ENCODE results near the gene TMEM120A. TPM values are rescaled to one million over a fixed set of nuclear protein-coding genes. Genes with fewer than 3 reads are reported as not detected.

TMEM120A gene
- total RNA-seq, 2 donors from 2014 or later, result 39.4 to 44.7 TPM

DNA sequence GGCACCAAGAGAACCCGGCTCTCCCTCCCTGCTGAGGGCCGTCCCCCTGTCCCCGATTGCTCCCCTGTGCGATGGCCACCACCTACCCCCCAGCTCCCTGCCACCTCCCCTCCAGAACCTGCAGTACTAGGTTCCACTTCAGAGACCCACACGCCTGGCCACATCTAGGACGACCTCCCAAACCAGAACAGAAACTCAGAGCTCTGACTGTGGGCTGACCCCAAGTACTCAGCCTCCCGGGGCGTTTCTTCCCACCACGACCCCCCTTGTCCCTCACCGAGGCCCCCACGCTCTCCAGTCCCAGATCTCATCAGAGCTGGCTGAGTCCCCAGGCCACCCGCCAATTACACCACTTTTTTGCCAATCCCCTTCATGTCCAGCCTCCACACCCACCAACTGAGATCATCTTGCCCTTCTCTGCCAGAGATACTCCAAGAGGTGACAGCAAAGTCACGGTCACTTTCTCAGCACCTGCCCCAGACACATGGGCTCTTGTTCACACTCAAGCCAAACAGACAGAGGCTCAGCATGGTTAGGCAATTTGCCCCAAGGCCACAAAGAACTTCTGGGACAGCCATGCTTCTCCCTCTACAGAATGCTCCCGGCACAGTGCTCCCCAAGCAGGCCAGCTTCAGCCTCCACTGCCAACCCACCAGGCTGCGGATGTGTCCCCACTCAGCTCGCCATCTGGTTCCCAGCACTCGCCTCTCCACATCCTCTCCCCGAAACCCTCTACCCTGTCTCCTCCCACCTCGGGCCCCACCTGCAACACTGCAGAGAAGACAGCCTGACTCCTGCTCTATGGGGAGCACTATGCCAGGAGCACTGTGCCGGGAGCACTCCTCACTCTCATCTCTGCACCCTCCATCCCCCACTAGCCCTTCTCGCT, 4.7 kb downstream of the TMEM120A start:
- DNase-seq (ENCODE audit: low spot score) (no peak), ATAC-seq (ENCODE audit: insufficient number of reproducible peaks, low FRiP score, low read depth) (no peak)
- H3K4me3 ChIP-seq, result peak overlapping the region; percentile 57
- H3K36me3 ChIP-seq, result peaks cover 31% of the 10 kb centered on the region
- peak overlapping the region; percentile 63 to 73 for H3K27ac ChIP-seq
- peaks cover 16 to 41% of the 10 kb centered on the region in 2 donors for H3K4me1 ChIP-seq (ENCODE audit: control insufficient read depth in 1 of 2, low read depth in 2 of 2)
- H3K9me3 ChIP-seq, result no peaks in the 10 kb centered on the region
- no peaks in the 10 kb centered on the region for H3K27me3 ChIP-seq (replicated peaks; ENCODE audit: insufficient read depth)
- no peak for TF ChIP-seq CTCF (IDR thresholded peaks at IDR 0.05)

DNA sequence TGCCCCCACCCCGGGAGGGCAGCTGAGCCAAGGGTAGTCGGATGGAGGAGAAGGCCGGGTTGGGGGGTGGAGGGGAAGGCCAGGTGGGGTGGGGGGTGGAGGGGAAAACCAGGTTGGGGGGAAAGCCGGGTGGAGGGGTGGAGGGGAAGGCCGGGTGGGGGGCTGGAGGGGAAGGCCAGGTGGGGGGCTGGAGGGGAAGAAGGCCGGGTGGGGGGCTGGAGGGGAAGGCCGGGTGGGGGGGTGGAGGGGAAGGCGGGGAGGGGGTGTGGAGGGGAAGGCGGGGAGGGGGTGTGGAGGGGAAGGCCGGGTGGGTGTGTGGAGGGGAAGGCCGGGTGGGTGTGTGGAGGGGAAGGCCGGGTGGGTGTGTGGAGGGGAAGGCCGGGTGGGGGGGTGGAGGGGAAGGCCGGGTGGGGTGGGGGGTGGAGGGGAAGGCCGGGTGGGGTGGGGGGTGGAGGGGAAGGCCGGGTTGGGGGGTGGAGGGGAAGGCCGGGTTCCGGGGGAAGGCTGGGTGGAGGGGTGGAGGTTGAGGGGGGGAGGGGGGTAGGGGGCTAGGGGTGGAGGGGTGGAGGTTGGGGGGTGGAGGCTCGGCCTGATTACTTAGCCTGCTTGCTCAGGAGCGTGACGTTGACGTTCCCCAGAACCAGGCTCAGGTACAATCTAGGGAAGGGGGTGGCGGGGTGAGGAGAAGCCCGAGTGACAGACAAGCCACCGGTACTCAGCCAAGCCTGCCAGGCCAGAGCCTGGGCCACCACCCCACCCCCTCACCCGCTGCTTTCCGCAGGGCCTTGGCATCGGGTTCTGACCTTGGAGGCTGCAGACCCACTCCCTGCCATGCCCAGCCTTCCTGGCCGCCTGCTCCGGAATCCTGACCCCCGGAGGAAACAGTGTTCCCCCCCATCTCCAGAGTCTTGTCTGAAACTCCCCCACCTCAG, 5.6 kb downstream of the TMEM120A start:
- ATAC-seq (ENCODE audit: insufficient number of reproducible peaks, low FRiP score, low read depth) (no peak), DNase-seq (ENCODE audit: low spot score) (no peak)
- Histone ChIP-seq H3K4me1 (ENCODE audit: control insufficient read depth in 1 of 2, low read depth in 2 of 2) (peaks cover 16 to 41% of the 10 kb centered on the region in 2 donors), H3K9me3 (no peaks in the 10 kb centered on the region), H3K36me3 (peaks cover 40% of the 10 kb centered on the region), H3K27me3 (replicated peaks; ENCODE audit: insufficient read depth) (no peaks in the 10 kb centered on the region), H3K27ac (peak overlapping the region; percentile 63 to 73), H3K4me3 (peak overlapping the region; percentile 57)
- TF ChIP-seq CTCF (IDR thresholded peaks at IDR 0.05), result no peak

DNA sequence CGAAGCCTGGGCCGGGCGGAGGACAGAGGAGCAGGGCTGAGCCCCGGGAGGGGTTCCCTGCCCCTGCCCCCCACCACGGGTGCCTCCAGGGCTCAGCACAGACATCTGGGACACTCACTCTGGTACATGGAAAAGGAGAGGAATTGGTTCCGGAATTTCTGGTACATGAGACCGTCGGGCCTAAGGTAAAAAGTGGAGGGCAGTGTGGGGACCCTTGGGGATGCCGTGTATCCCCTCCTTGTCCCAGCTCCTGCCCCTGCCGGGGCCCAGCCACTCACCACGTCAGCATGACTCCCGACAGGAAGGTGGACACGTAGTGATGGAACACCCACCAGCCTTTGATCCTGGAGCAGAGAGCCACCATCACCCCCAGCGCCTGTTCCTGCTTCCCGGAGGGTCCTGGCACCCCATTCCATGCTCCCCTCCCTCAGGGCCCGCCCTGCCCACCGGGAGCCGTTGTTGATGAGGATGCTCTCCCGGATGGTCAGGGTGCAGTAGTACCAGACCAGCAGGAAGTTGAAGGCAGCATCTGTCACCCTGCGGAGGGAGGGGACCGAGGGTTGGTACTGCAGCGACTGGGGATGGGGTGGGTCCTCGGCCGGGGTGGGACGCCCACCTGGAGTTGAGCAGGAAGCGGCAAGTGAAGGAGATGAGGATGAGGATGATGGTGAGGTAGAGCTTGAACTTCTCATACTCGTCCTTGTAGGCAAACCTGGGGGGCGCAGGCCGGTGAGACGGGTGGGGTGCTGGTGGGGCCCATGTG, 6.4 kb downstream of the TMEM120A start:
- Histone ChIP-seq H3K36me3 (peaks cover 47% of the 10 kb centered on the region), H3K27ac (no peak overlapping the region), H3K9me3 (no peaks in the 10 kb centered on the region), H3K4me1 (ENCODE audit: control insufficient read depth in 1 of 2, low read depth in 2 of 2) (peaks cover 12 to 36% of the 10 kb centered on the region in 2 donors), H3K27me3 (replicated peaks; ENCODE audit: insufficient read depth) (no peaks in the 10 kb centered on the region), H3K4me3 (no peak overlapping the region)
- ATAC-seq (ENCODE audit: insufficient number of reproducible peaks, low FRiP score, low read depth) (no peak), DNase-seq (ENCODE audit: low spot score) (no peak)
- no peak for TF ChIP-seq CTCF (IDR thresholded peaks at IDR 0.05)

GRCh38 chr7:75987026-75987804, 7.2 kb downstream of the TMEM120A start:
- no peak for DNase-seq (ENCODE audit: low spot score)
- Histone ChIP-seq H3K36me3 (peaks cover 55% of the 10 kb centered on the region), H3K27ac (no peak overlapping the region), H3K9me3 (no peaks in the 10 kb centered on the region), H3K4me3 (no peak overlapping the region), H3K4me1 (ENCODE audit: control insufficient read depth in 1 of 2, low read depth in 2 of 2) (peaks cover 10 to 28% of the 10 kb centered on the region in 2 donors), H3K27me3 (replicated peaks; ENCODE audit: insufficient read depth) (no peaks in the 10 kb centered on the region)
- ATAC-seq (ENCODE audit: insufficient number of reproducible peaks, low FRiP score, low read depth), result no peak
- TF ChIP-seq CTCF (IDR thresholded peaks at IDR 0.05), result no peak

Measured in thoracic aorta (tissue), 2 donors.